GM12874 (cell line): Measurements from ENCODE around the gene NUS1.

Source experiments
- CTCF ChIP-seq: IDR thresholded peaks from 2 replicates; pipeline ENCODE4 v1.5.1; 2011; ENCODE audit warnings: low read depth, mild to moderate bottlenecking, control low read depth, low read length, moderate library complexity; ENCODE audit not compliant: insufficient read depth

Gene NUS1

GRCh38 chr6:117674991-117675657, at the start of gene NUS1:
Gene NUS1 (plus strand): TSS chr6:117675469. CDS start chr6:117675671, 202 bp downstream.
- TF ChIP-seq CTCF, result peak; percentile 87

DNA sequence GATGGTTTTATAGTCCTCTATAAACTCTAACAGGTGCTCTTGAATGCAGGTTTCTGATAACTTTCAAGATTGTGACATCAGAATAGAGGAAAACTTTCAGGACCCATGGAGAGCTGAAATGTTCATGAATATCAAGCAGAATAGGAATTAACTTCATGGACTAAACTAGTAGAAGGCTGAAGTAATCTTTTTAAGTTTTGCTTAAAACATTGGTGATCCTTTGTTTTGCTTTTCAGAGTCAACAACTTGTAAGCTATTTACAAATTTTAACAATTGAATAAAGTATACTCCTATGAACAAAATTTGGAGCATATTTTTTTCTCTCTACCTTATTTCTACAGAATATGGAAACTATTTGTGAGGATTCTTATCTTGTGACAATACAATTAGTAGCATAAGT, 47.7 kb upstream of the NUS1 start:
- TF ChIP-seq CTCF, result no peak

GRCh38 chr6:117629119-117629660, 46.1 kb upstream of the NUS1 start:
- TF ChIP-seq CTCF, result no peak

GRCh38 chr6:117637770-117638169, 37.5 kb upstream of the NUS1 start:
- no peak for TF ChIP-seq CTCF

- TF ChIP-seq CTCF, result no peak
Observed at GRCh38 chr6:117642976-117643375, 32.3 kb upstream of the NUS1 start.

- no peak for TF ChIP-seq CTCF
Observed at GRCh38 chr6:117653949-117654348, 21.3 kb upstream of the NUS1 start.

- TF ChIP-seq CTCF, result no peak
Observed at GRCh38 chr6:117655380-117655779, 19.9 kb upstream of the NUS1 start.
